ENCODE results near the gene PGR.
"Not testable (repeated sequence)": the region's sequence is repeated elsewhere in the genome, so short reads cannot be mapped to it uniquely, and the experiment has no call there.

PGR gene

DNA sequence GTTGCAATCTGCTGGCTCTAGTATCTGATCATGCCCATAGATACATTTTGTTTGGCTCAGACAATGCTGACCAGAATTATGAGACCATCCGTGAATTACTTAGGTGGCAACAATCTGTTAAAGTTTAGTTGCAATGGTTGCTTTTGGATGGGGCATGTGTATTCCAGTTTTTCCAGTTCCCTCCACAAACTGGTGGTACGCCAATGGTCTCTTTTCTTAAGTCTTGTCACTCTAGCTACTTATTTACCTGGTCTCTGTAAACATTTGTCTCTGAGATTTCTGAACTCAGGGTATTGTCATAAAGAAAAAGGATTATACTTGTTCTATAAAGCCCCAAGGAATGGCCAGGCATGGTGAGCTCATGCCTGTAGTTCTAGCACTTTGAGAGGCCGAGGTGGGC lies 65.9 kb downstream of the PGR start:
- DNase-seq = no peak

DNA sequence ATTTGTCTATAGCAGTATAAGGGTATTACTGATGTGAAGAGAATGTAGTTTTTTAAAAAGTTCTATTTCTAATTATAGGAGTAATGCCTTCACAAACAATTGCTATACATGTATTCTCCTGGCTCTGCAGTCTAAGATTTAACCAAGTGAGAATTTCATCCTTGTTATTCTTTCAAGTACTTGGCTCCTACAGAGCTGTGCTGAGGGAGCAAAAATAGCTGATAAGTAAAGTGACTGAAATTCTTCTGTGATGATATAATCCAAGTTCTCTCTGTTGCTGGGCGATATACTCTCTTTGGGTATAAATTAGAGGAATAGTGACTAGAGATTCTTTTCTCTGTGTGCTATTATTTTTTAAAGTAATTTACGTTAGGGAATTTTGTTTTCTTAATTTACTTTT lies 68.0 kb downstream of the PGR start:
- DNase-seq = no peak

DNA sequence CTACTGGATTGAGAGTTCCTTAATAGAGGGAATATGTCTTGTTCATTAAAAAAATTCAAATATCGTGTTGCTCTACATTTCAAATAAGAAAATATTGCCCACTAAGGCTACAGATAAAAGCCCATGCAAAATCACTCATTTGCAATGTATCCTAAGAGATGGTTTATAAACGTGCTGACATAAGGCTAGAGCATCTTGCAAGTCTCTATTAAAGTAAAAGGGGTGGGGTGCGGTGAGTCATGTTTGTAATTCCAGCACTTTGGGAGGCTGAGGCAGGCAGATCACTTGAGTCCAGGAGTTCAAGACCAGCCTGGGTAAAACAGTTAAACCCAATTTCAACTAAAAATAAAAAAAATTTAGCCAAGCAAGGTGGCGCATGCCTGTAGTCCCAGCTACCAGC lies 70.3 kb downstream of the PGR start:
- no peak for DNase-seq

DNA sequence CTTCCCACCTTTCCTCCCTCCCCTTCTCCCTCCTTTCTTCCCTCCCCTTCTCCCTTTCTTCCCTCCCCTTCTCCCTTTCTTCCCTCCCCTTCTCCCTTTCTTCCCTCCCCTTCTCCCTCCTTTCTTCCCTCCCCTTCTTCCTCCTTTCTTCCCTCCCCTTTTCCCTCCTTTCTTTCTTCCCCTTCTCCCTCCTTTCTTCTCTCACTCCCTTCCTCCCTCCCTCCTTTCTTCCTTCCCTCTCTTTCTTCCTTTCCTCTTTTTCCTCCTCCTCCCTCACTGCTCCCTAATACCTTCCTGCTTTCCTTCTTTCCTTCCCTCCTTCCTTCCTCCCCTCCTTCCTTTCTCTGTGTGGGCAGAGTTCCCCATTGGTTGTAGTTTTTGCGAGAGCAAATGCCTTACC lies 76.1 kb downstream of the PGR start:
- DNase-seq = no peak

DNA sequence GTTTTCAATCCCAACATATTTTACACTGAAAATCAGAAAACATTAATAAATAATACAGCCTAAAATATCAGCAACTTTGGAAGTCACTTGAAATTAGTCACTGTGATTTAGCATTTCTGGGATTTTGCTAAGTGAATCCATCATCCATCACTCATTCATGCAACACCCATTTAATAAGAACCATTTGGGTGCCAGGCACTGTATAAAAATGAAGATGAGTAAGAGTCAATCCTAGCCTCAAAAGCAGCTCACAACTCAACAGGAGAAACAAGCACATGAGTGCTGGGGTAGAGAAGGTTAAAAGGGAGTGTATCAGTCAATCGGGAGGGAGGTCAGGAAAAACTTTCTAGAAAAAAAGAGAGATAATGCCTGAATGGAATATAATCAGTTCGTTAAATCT lies 77.9 kb downstream of the PGR start:
- no peak for DNase-seq

DNA sequence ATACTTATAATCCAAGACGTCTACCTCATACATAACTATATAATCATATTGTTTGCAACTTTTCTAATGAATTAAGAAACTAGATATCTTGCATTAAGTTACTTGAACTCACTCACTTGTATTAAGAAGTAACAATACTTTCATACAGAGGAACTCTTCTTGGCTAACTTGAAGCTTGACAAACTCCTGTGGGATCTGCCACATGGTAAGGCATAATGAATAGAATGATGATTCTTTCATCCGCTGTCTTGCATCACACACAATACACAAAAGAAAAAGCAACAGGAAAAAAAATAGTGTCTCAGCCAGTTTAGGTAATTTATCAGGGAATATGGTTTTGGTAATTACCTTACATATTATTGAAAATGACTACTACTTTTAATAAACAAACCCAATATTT lies 79.8 kb downstream of the PGR start:
- DNase-seq = no peak

DNA sequence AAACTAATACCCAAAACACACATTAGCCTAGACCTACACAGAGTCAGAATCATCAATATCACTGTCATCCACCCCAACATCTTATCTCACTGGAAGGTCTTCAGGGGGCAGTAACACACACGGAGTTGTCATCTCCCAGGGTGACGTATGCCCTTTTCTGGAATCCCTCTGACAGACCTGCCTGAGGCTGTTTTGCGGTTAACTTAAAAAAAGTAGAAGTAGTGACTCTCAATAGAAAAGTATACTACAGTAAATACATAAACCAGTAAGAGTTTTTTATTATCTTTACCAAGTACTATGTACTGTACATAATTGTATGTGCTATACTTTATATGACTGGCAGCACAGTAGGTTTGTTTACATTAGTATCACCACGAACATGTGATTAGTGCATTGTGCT lies 80.5 kb downstream of the PGR start:
- no peak for DNase-seq

DNA sequence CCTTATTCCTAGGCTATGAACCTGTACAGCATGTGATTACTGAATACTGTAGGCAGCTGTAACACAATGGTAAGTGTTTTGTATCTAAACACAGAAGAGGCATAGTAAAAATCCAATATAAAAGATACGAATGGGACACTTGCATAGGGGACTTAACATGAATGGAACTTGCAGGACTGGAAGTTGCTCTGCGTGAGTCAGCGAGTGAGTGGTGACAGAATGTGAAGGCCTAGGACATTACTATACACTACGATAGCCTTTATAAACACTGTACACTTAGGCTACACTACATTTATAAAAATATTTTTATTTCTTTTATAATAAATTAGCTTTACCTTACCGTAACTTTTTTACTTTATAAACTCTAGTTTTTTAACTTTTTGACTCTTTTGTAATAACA lies 81.1 kb downstream of the PGR start:
- no peak for DNase-seq

DNA sequence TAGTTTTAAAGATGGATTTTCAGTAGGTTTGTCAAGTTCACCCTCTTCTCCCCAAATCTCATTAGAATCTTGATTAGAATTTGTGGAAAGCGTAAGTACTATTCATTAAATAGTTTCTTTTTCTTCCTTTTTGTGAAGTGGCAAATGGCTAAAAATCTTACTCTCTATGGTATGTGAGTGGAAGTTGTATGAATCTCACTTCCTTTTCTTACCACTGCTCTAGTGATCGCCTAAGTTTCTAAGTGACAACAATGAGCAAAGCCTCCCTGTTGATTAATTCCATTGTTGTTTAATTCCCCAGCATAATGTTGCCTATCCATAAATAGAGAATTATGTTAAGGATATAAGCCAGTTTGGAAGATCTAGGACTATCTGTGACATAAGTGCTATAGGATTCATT lies 82.7 kb downstream of the PGR start:
- DNase-seq = no peak

DNA sequence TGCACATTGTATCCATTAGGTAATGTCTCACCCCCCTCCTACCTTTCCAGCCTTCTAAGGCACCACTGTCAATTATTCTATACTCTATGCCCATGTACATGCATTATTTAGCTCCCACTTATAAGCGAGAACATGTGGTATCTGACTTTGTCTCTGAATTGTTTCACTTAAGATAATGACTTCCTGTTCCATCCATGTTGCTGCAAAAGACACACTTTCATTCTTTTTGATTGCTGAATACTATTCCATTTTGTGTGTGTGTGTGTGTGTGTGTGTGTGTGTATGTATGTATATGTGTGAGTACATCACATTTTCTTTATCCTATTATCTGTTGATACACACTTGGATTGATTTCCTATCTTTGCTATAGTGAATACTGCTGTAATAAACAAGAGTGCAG lies 84.2 kb downstream of the PGR start:
- no peak for DNase-seq

DNA sequence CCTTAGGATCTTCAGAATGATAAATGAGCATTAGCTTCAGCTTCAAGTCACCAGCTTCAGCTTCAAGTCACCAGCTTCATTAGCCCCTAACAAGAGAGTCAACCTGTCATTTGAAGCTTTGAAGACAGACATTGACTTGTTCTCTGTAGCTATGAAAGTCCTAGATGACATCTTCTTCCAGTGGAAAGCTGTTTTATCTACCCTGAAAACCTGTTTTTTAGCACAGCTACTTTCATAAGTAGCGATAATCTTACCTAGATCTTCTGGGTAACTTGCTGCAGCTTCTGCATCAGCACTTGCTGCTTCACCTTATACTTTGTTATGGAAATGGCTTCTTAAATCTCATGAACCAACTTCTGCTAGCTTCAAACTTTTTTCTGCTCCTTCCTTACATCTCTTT lies 85.7 kb downstream of the PGR start:
- no peak for DNase-seq

DNA sequence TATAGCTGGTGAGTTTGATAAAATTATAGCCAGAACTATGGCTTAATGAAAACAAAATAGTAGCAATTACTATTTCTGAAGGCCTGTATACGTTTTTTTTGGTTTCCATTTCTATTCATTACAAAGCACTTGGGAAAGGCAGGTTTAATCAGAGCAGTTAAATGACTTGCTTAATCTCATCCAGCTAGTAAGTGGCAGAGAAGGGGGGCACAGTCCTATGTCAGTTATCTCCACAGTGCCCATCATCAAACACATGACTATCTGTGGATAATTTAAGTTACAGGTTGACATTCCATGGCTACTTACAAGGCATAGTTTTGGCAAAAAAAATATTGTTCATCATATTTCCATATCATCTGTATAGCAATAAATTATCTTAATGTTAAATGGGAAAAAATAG lies 93.7 kb downstream of the PGR start:
- no peak for DNase-seq

DNA sequence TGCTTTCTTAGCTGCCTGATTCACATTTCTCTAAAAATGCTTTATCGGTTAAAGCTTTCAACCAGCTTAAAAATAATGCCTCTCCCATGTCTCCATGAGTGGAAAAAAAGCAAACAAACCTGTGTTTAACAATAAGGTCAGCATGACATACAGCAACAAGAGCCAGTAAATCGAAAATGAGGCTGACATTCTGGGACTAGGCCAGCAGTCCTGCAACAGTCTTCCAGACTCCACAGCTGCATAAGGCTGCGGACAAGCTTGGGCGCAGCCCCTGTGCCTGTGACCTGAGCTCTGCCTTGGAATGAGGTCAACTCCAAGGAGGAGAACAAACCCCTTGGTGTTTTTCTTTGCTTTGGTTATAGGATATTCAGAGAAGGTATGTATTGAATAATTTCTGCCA lies 95.5 kb downstream of the PGR start:
- no peak for DNase-seq

DNA sequence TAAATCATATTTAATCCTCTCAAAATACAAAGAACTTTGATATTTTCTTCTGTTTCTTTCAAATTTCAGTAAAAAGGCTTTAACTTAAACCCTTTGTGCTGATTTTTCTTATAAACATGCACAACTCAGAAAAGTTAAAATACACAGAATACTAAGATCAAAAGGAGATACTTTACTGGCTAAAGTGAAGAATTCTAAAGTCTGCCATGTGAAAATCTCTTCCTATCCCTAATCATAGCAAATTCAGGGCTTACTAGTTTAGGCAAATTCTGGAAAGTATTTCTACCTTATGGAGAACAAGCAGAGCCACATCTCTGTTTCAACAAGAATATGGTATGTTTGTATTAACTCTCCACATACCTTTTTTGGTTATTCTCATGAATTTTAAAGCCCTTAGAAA lies 96.6 kb downstream of the PGR start:
- no peak for DNase-seq

DNA sequence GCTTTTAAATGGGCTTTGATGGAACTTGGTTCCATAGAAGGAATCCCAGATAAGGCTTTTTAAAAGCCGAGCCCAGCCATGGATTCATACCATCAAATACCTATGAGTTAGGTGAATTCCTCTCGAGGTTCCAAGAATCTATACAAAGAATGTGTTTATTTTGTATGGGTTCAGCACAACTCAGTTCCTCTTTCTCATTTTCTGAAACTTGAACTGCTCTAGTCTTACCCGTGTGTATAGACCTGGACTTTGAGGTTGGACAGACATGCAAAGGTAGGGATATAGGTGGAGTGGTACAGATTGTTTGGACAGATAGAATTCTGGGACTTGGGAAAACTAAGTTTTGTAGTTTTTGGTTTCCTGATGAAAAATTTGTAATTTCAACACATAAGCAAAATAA lies 97.9 kb downstream of the PGR start:
- DNase-seq = no peak

DNA sequence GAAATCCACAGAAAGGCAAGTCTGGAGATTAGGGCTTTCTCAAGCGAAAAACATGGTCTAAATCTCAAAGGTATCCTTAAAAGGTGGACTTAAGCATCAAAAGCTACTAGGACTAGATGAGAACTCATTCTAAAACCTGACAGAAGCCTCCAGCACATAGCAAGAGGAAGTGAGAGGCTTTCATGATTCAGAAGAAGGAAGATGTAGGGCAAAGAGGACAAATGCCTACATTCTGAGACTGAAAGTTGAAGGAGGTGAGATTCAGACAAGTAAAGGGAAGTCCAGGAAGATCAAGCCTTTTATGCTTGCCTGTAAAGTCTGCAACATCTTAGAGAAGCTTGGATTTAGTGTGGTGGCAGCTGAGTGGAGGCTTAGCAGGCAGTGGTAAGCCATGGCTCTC lies 98.9 kb downstream of the PGR start:
- no peak for DNase-seq

DNA sequence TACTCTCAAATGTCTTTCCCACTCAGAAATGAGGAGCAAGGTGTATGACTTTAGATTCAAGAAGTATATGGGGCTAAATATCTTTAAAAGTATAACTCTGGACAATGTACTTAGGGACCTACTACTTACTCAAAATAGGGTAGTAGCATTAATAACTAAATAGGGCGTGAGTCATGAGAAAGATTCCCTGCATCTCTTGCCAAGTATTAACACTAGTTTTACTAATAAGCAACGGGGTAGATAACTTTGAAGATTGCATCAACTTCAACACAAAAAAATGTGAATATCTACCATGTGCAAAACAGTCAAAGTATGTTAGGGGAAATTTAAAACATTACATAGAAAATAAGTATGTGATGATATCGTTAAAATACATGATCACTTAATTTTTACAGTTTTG lies 99.6 kb downstream of the PGR start:
- no peak for DNase-seq

DNA sequence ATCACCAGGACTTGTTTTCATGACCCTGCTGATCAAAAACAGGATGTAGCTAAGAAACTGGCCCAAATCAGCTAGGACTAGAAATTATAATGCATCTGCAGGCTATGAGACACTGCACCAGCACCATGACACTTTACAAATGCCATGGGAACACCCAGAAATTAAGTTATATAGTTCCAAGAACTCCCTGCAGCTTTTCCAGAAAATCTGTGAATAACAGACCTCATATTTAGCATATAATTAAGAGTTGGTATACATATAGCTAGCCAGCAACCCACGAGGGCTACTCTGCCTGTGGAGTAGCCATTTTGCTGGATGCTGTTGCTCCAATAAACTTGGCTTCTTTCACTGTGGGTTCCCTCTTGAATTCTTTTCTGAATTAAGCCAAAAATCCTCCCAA lies 101.0 kb downstream of the PGR start:
- DNase-seq = no peak

DNA sequence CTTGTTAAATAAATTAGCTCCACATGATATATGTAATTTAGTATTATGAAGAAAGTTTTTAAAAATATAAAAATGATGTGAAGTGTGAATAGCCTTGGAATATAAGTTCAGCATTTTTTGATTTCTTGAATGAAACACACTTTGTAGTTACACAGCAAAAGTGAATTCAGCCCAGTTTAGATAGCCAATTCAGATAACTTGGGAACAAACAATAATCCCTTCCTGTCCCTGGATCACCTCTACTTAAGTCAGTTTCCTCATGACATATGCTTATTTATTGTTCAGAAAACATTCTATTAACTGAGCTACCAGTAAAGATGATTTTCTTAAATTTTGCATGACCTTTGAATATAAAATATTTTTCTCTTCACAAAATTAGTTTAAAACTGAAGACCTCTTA lies 107.4 kb downstream of the PGR start:
- DNase-seq = no peak

DNA sequence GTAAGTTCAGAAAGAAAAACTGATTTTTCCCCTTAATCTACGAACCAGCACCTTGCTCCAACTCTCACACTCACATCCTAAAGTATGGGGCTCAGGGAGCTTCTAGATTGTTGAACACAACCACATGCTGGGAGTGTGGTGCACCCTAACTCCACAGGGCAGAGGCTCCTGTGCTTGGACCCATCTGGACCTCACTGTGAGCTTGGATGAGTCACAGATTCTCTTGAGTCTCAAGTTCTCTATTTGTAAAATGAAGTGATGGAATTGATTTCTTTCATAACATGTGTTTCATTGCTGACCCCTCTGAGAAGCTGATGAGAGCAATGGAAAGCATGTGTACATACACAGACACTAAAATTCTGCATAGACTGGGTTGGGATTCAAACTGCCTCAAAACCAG lies 109.7 kb downstream of the PGR start:
- no peak for DNase-seq

DNA sequence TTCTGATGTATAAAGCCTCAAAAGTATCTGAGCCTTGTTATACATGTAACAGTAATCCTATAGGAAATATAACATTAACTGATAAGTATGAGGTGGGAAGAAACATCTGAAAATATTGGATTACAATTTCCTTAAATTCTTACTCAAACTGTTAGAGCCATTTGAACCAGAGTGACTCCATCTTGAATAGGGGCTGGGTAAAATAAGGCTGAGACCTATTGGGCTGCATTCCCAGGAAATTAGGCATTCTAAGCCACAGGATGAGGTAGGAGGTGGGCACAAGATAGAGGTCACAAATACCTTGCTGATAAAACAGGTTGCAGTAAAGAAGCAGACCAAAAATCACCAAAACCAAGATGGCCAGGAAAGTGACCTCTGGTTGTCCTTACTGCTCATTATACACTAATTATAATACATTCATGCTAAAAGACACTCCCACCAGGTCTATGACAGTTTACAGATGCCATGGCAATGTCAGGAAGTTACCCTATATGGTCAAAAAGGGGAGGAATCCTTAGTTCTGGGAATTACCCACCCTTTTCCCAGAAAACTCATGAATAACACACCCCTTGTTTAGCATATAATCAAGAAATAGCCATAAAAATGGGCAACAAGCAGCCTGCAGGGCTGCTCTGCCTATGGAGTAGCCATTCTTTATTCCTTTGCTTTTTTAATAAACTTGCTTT lies 114.9 kb downstream of the PGR start:
- no peak for DNase-seq

DNA sequence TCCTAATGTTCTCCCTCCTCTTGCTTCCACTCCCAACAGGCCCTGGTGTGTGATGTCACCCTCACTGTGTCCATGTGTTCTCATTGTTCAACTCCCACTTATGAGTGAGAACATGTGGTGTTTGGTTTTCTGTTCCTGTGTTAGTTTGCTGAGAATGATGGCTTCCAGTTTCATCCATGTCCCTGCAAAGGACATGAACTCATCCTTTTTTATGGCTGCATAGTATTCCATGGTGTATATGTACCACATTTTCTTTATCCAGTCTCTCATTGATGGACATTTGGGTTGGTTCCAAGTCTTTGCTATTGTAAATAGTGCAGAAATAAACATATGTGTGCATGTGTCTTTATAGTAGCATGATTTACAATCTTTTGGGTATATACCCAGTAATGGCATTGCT lies 115.9 kb downstream of the PGR start:
- not testable (repeated sequence) for DNase-seq

DNA sequence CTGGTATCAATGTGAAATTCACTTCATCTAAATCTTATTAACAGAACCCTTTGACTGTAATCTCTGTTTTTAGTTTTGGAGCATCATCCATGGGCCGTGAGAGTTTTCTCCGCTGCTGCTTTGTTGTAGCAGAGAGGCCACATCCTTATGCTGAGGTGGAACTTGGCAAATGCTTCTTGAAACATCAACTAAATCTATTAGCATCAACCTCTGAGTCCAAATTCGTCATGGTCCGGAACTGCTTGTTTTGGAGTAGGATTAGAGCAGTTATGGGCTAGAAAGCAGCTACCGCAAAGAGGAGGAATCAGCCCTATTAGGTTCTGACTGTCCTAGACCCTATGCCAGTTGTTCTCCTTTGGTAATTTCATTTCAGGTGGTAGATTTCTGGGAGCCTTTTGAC lies 117.7 kb downstream of the PGR start:
- DNase-seq = no peak

DNA sequence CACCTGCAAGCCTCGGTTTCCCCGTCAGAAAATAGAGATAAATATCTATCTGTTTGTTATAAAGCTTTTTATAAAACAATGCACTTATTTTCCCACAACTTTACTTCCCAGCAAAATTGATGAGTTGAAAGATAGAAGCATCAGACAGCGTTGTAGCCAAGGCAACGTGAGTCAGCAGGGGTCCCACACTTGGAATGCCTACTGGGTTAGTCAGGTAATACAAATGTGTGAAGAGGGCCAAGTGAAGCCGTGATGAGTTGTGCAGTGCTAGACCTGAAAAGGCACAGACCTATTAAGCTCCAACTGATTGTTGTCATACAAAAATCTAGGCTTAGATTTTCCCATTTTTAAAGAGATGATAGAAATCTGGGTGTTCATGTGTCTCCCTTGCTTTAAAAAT lies 118.7 kb downstream of the PGR start:
- no peak for DNase-seq

DNA sequence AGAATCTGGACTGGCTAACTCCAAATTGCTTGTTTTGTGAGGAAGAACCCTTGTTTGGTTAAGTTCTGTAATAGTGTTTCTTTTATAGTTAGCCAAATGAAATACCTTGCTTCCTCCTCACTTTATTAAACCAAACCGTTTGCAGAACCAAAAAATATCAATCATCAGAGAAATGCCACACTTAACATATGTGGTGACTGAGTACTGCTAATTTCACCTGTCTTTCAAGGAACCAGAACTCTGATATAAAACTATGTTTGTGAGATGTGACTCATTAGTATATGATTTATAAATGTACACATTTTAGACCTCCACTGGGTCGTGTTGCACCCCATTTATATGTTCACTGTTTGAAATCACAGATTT lies 119.9 kb downstream of the PGR start:
- DNase-seq = no peak
